ENCODE data around the gene PHACTR1.

DNA sequence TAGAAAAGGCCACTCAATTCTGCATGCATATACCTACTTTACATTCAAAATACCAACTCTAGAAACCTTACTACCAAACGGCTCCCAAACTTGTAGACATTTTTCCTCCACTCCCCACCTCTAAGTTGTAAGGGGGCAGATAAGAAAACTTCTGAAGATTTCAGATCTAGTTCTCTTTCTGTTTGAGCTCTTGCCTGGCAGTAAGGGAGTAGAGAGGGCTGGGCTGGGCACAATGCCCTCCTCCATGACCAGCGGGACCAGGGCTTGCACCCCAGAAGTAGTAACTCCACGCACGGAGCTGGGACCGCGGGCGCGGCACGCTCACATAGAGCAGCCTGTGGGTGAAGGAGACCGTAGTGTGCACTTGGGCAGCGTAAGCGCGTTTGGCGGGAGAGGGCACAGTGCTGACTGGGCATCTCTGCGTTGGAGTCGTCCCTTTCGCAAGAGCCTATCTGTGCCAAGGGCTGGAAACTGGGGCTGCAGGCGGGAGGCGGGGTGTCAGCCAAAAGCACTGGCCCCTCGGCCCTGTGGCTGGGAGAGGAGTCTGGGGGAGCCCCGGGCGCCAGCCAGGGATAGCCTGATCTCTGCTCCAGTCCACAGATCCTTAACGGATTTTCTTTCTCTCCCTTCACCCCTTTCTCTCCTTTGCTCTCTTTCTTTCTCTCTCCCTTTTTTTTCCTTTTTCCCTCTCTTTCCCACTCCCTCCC is 32.4 kb downstream of the PHACTR1 start:
- TF ChIP-seq POLR2A (IDR thresholded peaks at IDR 0.05) (no peak), POLR2AphosphoS5 (IDR thresholded peaks at IDR 0.05) (no peak)
- TF ChIP-seq, protein P1, sequence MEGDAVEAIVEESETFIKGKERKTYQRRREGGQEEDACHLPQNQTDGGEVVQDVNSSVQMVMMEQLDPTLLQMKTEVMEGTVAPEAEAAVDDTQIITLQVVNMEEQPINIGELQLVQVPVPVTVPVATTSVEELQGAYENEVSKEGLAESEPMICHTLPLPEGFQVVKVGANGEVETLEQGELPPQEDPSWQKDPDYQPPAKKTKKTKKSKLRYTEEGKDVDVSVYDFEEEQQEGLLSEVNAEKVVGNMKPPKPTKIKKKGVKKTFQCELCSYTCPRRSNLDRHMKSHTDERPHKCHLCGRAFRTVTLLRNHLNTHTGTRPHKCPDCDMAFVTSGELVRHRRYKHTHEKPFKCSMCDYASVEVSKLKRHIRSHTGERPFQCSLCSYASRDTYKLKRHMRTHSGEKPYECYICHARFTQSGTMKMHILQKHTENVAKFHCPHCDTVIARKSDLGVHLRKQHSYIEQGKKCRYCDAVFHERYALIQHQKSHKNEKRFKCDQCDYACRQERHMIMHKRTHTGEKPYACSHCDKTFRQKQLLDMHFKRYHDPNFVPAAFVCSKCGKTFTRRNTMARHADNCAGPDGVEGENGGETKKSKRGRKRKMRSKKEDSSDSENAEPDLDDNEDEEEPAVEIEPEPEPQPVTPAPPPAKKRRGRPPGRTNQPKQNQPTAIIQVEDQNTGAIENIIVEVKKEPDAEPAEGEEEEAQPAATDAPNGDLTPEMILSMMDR (IDR thresholded peaks at IDR 0.05) = no peak

Data from prostate gland (tissue), 2 donors.